Keratinocyte (primary cell): ENCODE measurements around the gene NECAP2.

Experiments
- EZH2 ChIP-seq: IDR thresholded peaks from one replicate; pipeline ENCODE4 v1.6.1; 2012; ENCODE audit warnings: inconsistent platforms, mild to moderate bottlenecking, low read length, moderate library complexity
- TF ChIP-seq, protein P1 (sequence below), 3 experiments: IDR thresholded peaks in 1 of 3; conservative IDR thresholded peaks in 1 of 3; optimal IDR thresholded peaks in 1 of 3; 2 replicates in 2 of 3; 3 replicates in 1 of 3; pipeline versions ENCODE3 to v1.5.1; 2011; ENCODE audit warnings: low read length in 3 of 3, mild to moderate bottlenecking in 3 of 3, moderate library complexity in 2 of 3, control low read depth in 1 of 3, inconsistent platforms in 1 of 3; ENCODE audit not compliant: insufficient read depth in 2 of 3; ENCODE audit errors: extremely low read depth in 1 of 3

DNA sequence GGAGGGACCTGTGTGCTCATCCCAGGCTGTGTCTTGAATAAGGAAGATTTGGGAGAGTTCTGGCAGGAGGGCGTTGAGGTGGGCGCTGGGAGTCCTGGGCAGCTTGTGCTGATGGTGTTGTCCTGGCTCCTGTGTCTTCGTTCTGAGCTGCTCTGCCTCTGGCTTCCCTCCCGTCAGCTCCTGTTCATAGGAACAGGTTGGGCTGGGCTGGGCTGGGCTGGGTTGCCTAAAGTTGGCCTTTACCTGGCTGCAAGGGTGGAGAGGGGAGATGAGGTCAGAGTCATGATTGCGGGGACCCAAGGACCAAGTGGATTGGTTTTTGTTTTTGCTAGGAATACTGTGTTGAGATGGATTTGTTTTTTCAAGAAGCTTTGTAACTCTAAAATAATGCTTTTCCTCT is 9.1 kb downstream of the NECAP2 start:
- TF ChIP-seq, protein P1, sequence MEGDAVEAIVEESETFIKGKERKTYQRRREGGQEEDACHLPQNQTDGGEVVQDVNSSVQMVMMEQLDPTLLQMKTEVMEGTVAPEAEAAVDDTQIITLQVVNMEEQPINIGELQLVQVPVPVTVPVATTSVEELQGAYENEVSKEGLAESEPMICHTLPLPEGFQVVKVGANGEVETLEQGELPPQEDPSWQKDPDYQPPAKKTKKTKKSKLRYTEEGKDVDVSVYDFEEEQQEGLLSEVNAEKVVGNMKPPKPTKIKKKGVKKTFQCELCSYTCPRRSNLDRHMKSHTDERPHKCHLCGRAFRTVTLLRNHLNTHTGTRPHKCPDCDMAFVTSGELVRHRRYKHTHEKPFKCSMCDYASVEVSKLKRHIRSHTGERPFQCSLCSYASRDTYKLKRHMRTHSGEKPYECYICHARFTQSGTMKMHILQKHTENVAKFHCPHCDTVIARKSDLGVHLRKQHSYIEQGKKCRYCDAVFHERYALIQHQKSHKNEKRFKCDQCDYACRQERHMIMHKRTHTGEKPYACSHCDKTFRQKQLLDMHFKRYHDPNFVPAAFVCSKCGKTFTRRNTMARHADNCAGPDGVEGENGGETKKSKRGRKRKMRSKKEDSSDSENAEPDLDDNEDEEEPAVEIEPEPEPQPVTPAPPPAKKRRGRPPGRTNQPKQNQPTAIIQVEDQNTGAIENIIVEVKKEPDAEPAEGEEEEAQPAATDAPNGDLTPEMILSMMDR (optimal IDR thresholded peaks at IDR 0.05 in 1 of 3, IDR thresholded peaks at IDR 0.05 in 1 of 3, conservative IDR thresholded peaks at IDR 0.05 in 1 of 3; ENCODE audit: extremely low read depth in 1 of 3, insufficient read depth in 2 of 3, low read length in 3 of 3): no peak
- no peak for TF ChIP-seq EZH2
